GM18867 (cell line): Measurements from ENCODE around the gene ATP5PD.
A peak's percentile ranks its signal among the peaks of the same experiment; 100 is the strongest.
"Not testable (repeated sequence)": the region's sequence is repeated elsewhere in the genome, so short reads cannot be mapped to it uniquely, and the experiment has no call there.

ENCODE experiments used
- ATAC-seq: cut with Tn5 transposase; IDR thresholded peaks from one replicate; pipeline ENCODE4 v1.9.1; 2021; ENCODE audit warnings: mild to moderate bottlenecking, moderate library complexity; ENCODE audit not compliant: unreplicated experiment

ATP5PD gene

GRCh38 chr17:75059369-75060345 is 12.9 kb upstream of the ATP5PD start:
- no peak for ATAC-seq

DNA sequence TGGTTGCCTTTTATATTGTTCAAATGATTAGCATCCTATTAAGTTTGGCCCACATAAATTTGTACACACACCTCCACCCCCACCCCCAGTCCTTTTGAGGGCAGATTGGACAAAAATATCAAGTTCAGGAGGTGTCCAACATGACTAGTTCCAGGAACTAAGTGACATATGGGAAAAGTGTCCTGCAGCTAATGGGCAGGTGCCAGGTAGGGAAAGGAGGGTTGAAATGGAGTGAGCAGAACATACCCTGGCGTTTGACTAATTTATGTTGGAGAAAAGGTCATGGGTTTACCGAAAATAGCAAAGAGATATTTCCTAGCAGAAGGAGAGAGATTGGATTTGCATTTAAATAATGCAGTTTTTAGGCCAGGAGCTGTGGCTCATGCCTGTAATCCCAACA is 5.2 kb upstream of the ATP5PD start:
- ATAC-seq, result no peak

- ATAC-seq, result no peak
Measured at GRCh38 chr17:75049706-75050105, 2.9 kb upstream of the ATP5PD start.

- no peak for ATAC-seq
Measured at GRCh38 chr17:75049057-75049456, 2.3 kb upstream of the ATP5PD start.

- ATAC-seq, result no peak
Measured at GRCh38 chr17:75048249-75048878, 1.6 kb upstream of the ATP5PD start.

GRCh38 chr17:75047398-75048098 is 779 bp upstream of the ATP5PD start:
- ATAC-seq, result no peak

DNA sequence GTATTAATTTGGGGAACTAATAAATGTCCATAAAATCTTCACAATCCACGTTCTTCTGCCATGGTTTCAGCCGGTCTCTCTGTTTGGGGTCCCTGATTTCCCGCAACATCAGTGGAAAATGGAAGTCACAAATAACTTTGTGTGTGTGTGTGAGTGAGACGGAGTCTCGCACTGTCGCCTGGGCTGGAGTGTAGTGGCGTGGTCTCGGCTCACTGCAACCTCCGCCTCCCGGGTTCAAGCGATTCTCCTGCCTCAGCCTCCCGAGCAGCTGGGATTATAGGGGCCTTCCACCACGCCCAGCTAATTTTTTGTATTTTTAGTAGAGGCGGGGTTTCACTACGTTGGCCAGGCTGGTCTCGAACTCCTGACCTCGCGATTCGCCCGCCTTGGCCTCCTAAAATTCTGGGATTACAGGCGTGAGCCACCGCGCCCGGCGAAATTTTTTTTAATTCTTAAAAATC is 793 bp downstream of the ATP5PD start:
- not testable (repeated sequence) for ATAC-seq

DNA sequence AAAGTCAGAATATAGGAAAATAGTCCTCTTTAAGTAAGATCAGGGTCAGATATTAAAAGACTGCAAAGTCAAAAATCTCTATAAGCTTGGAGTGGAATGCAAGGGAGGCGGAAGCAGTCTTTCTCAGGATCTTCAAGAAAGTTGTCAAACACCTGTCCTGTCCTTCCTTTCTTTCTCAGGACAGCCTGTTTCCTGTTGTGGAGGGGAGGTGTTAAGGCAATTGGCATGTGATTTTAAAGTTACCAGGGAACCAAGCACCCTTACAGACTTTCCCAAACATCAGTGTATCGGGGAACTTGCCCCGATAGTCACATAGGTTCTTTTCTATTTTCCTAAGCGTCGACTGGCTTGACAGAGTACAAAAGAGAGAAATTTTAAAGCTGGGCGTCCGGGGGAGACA is 2.1 kb downstream of the ATP5PD start:
- ATAC-seq, result no peak

DNA sequence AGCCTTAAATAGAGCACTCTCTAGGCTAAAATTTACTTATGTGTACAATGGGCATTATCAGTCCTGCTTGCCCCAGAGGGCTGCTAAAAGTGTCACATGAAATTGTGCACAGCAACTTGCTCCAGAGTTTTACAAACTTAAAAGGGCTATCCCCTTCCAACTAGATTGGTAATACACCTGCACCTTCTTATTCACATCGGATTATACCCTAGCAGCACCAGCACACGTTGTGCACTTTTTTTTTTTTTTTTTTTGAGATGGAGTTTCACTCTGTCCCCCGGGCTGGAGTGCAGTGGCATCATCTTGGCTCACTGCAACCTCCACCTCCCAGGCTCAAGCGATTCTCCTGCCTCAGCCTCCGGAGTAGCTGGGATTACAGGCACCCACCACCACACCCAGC is 3.0 kb downstream of the ATP5PD start:
- ATAC-seq, result not testable (repeated sequence)

GRCh38 chr17:75041656-75042280 is 5.0 kb downstream of the ATP5PD start:
- ATAC-seq, result no peak

GRCh38 chr17:75039238-75039637 is 7.5 kb downstream of the ATP5PD start:
- ATAC-seq, result no peak

DNA sequence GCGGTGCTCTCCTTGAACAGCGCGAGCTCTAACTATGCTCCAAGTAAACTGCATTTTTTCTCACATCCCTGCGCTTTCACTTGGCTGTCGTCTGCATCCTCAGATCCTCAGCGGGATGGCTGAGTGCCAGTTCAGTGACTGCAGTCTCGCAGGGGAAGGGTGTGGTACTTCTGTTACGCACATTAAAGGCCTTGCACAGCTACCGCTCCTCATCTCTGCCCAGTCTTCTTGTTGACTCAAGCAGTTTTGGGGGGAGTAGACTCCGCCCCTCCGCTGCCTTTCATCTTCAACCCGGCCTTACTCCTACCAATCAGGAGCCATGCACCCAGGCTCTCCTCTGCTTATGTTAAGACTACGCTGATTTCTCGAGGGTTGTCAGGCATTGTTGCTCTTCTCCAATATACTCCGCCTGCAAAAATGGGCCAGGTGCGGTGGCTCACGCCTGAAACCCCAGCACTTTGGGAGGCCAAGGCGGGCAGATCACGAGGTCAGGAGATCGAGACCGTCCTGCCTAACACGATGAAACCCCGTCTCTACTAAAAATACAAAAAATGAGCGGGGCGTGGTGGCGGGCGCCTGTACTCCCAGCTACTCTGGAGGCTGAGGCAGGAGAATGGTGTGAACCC is 10.0 kb downstream of the ATP5PD start:
- no peak for ATAC-seq

DNA sequence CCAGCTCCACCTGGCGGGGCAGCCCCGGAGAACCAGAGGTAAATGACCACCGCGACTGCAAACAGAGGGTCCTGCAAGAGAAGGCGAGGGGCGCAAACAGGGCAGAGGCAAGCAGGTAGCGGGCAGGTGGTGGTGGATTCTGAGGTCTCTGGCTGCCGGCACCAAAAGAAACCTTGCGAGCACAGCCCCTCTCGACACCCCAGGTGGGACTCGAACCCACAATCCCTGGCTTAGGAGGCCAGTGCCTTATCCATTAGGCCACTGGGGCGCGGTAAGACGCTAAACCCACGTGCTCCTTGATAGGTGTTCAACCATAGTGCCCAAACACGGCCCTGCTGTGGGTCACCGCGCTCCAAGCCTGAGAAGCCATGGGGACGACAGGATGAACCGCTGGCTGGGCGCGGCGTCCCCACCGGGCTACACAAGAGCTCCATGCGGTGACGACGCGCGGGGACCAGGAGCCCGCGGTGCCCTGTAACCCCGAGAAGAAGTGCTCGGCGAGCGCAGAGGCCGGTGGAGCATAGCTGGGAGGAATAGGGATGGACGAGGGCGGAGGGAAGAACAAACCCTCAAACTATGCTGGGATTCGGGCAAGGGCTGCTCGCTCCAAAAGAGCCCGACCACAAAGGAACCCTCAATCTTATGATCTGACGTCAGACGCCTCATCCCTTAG is 12.4 kb downstream of the ATP5PD start:
- ATAC-seq, result peak; percentile 46

DNA sequence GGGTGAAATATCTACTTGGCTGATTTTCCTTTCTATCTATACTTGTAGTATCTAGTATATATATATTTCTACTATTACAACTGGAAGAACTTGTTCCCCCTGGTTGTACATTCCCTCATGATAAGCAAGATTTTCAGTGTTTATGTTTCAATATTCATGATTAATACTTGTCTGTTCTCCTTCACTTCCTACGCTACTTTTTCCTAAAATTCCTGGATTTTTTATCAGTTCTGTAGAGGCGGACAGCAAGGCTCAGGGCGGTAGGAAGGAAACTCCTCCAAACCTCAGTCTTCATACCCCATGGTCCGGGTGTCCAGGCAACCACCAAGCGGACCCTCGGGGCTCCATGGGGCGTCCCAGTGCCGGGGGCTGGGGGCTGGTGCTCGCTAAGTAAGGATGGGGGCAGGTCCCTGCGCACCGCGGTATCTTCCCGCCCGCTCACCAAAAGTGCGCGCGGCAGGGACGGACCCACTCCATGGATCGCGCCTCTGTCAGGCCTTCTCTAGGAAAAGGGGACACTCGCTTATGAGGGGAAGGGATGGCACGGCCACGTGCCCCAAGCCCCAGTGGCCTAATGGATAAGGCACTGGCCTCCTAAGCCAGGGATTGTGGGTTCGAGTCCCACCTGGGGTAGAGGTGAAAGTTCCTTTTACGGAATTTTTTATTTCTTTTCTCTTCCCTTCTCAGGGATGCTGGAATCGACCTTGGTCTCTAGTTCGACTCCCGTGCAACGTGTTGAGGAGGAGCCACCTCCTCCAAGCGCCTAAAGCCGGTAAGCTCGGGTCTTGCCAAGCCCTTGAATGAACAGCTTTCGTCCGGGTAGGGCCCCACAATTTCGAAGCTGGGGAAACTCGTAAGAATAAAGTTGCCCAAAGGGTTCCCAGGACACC is 13.2 kb downstream of the ATP5PD start:
- ATAC-seq, result peak; percentile 40

DNA sequence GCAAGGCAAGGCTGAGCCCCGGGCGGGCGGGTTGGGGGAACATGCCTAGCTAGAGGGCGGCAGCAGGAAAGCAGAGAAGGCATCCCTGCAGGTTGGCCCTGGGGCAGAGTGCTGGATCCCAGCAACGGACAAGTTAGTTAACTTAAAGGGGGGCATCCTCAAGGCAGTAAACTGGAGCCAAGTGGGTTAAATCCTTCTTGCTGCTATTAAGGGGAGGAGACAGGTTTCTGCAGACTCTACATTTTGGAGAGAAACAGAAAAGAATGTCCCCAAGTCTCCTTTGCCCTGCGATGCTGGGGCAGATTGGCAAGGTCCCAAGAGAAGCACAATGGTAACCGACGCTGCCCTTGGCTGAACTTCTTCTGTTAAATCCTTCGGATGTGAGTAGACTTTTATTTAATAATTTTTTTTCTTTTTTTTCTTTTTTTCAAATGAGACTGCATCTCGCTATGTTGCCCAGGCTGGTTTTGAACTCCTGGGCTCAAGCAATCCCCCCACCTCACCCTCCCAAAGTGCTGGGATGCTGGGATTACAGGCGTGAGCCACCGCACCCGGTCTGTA is 14.0 kb downstream of the ATP5PD start:
- no peak for ATAC-seq

DNA sequence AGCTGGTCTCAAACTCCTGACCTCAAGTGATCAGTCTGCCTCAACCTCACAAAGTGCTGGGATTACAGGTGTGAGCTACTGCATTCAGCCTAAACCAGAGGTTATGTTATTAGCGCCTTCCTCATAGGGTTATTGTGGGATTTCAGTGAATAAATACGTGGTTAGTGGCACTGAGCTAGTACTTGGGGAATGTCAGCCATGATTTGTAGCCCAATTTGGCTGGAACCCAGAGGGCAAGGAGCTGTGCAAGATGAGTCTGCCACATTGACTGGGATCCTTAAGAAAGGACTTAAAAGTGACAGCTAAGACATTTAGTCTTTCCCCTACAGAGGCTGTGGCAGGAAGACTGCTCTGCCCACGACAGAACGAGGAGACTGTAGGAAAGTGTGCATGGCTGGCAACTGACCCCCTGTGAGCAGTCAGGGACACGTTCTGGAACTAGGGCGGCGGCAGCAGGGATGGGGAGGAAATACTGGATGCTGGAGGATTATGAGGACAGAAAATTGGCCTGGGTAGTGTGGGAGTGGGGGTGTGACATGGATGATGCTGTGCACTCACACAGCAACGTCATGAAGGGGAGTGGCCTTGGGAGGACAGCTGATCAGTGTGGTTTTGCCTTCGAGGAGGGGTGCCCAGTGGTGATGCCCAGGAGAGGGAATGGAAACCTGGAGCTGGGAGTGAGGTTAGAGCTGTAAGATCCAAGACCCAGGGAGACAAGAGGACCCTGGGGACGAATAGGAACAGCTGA is 14.6 kb downstream of the ATP5PD start:
- no peak for ATAC-seq

DNA sequence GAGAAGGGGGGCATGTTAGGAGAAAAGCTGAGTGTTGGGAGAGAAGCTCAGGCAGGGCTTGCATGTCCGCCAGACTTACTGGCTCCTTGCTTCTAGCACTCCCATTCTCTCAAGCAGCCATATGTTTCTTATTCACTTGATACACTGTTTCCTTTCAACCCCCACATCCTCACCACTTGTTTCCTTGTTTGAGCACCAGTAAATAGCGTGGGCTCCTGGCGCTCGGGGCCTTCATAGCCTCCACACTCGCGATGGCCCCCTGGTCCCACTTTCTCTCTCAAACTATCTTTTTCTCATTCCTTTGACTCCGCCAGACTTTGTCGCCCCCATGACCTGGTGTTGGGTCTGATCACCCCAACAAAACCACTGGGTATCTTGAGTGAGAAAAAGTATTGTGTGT is 16.6 kb downstream of the ATP5PD start:
- ATAC-seq, result no peak

DNA sequence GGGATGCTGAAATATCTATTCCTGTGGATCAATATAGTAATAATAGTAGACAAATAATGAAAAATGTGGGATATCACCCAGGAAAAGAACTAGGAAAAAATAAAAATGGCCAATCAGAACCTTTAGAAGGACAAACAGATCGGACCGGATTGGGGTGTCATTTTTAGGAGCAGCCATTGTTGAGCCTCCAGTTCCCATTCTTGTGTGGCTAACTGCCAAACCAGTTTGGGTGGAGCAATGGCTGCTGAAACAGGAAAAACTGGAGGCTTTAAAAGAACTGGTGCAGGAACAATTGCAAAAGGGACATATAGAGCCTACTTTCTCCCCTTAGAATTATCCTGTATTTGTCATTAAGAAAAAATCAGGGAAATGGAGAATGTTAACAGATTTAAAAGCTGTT is 20.1 kb downstream of the ATP5PD start:
- not testable (repeated sequence) for ATAC-seq
